Natural killer cell (primary cell): Measurements from ENCODE around the gene LEUTX. TPM values are rescaled to one million over a fixed set of nuclear protein-coding genes. Genes with fewer than 3 reads are reported as not detected.

Experiments
- ATAC-seq, 3 donors: fragments of 150-1000 bp in 2 of 3; fragments of 200-7000 bp in 1 of 3; cut with Tn5 transposase; 1 replicate in 1 of 3; 2 replicates in 2 of 3; pipeline ENCODE4 v1.10.0; 2021; ENCODE audit warnings: mild to moderate bottlenecking in 2 of 3, moderate library complexity in 2 of 3
- DNase-seq, 2 donors: peaks; one replicate each; pipeline versions ENCODE4 v3.0.0 to v3.0.0-alpha.2; 2013 to 2021; ENCODE audit warnings: mixed read lengths in 1 of 2
- H3K27ac ChIP-seq: one replicate; pipeline ENCODE4 v1.5.1; 2013; ENCODE audit warnings: mild to moderate bottlenecking, low read length
- H3K27me3 ChIP-seq: one replicate; pipeline ENCODE4 v1.6.1; 2013; ENCODE audit warnings: low read length; ENCODE audit not compliant: control insufficient read depth, insufficient read depth
- H3K36me3 ChIP-seq: one replicate; pipeline ENCODE4 v1.6.1; 2013; ENCODE audit warnings: low read length; ENCODE audit not compliant: control insufficient read depth, insufficient read depth
- H3K4me1 ChIP-seq: one replicate; pipeline ENCODE4 v1.6.1; 2013; ENCODE audit warnings: low read length; ENCODE audit not compliant: control insufficient read depth, insufficient read depth
- H3K4me3 ChIP-seq: one replicate; pipeline ENCODE4 v1.5.1; 2013; ENCODE audit warnings: low read length
- H3K9me3 ChIP-seq: one replicate; pipeline ENCODE4 v1.6.1; 2013; ENCODE audit warnings: low read length; ENCODE audit not compliant: control insufficient read depth, insufficient read depth
- H3K27ac Mint-ChIP-seq, 2 donors: one replicate each; pipeline ENCODE4 v1.8.0; 2022; ENCODE audit warnings: mild to moderate bottlenecking in 2 of 2, mixed read lengths in 2 of 2, moderate library complexity in 1 of 2
- H3K27me3 Mint-ChIP-seq, 2 donors: one replicate each; pipeline ENCODE4 v1.8.0; 2022; ENCODE audit warnings: low read depth in 2 of 2, mixed read lengths in 2 of 2
- H3K36me3 Mint-ChIP-seq: one replicate; pipeline ENCODE4 v1.8.0; 2022; ENCODE audit warnings: mixed read lengths
- H3K4me1 Mint-ChIP-seq, 2 donors: one replicate each; pipeline ENCODE4 v1.8.0; 2022; ENCODE audit warnings: mixed read lengths in 2 of 2
- H3K4me3 Mint-ChIP-seq: one replicate; pipeline ENCODE4 v1.8.0; 2022; ENCODE audit warnings: mild to moderate bottlenecking, moderate library complexity, mixed read lengths
- H3K9me3 Mint-ChIP-seq, 2 donors: one replicate each; pipeline ENCODE4 v1.8.0; 2022; ENCODE audit warnings: mixed read lengths in 2 of 2
- WGBS: methylation state at CpG from one replicate; pipeline ENCODE4 v1.1.7; 2013; ENCODE audit warnings: missing lambda C conversion rate; ENCODE audit not compliant: insufficient coverage; 5-methylcytosine and 5-hydroxymethylcytosine counted together
- intact Hi-C: fragments of 100-400 bp; cut with micrococcal nuclease; formaldehyde crosslinking; loops from one replicate; pipeline ENCODE4 v1.14.2; 2022
- total RNA-seq, 4 donors: library from RNA; stranded (reverse); fragments of 120-200 nt in 1 of 4; gene quantifications; one replicate each; pipeline versions ENCODE4 v1.2.3 to v1.2.4, GENCODE V29; 2013 to 2022
- TF ChIP-seq, protein P1 (sequence below): fragments of 200-600 bp; IDR thresholded peaks from one replicate; pipeline ENCODE4 v1.8.0; 2022; ENCODE audit warnings: antibody characterized with exemption

The LEUTX gene
- total RNA-seq, 3 donors from 2014 or later (not counting 1 experiment from before 2014, with no cell fraction given), result not detected

DNA sequence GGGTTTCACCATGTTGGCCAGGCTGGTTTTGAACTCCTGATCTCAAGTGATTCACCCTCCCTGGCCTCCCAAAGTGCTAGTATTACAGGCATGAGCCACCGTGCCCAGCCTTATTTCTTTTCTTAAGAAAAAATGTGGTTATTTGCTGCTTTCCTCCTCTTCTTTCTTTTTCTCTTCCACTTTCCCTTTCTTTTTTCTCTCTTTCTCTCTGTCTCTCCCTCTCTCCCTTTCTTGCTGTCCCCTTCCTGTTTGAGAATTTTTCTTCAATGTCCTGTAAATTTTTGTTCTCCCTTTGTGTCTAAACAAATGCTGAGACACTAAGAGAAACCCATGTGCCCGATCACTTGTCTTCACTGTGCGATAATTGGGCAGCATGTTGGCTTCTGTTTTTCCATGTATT is 2.2 kb downstream of the LEUTX start:
- whole genome bisulfite sequencing, result 86% methylated on average over 3 of the region's 3 CpGs
- H3K27ac Mint-ChIP-seq, result no peak overlapping the region
- Histone ChIP-seq H3K36me3 (no peaks in the 10 kb centered on the region), H3K27ac (no peak overlapping the region), H3K4me3 (no peak overlapping the region), H3K4me1 (no peaks in the 10 kb centered on the region), H3K9me3 (no peaks in the 10 kb centered on the region), H3K27me3 (no peaks in the 10 kb centered on the region)
- no peaks in the 10 kb centered on the region for H3K36me3 Mint-ChIP-seq
- ATAC-seq, result no peak
- intact Hi-C loops, result no loop called here
- no peaks in the 10 kb centered on the region for H3K9me3 Mint-ChIP-seq
- no peaks in the 10 kb centered on the region for H3K4me1 Mint-ChIP-seq
- TF ChIP-seq, protein P1, sequence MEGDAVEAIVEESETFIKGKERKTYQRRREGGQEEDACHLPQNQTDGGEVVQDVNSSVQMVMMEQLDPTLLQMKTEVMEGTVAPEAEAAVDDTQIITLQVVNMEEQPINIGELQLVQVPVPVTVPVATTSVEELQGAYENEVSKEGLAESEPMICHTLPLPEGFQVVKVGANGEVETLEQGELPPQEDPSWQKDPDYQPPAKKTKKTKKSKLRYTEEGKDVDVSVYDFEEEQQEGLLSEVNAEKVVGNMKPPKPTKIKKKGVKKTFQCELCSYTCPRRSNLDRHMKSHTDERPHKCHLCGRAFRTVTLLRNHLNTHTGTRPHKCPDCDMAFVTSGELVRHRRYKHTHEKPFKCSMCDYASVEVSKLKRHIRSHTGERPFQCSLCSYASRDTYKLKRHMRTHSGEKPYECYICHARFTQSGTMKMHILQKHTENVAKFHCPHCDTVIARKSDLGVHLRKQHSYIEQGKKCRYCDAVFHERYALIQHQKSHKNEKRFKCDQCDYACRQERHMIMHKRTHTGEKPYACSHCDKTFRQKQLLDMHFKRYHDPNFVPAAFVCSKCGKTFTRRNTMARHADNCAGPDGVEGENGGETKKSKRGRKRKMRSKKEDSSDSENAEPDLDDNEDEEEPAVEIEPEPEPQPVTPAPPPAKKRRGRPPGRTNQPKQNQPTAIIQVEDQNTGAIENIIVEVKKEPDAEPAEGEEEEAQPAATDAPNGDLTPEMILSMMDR, result no peak
- DNase-seq, result no peak
- no peak overlapping the region for H3K4me3 Mint-ChIP-seq
- H3K27me3 Mint-ChIP-seq, result peaks cover 35 to 47% of the 10 kb centered on the region in 2 donors

DNA sequence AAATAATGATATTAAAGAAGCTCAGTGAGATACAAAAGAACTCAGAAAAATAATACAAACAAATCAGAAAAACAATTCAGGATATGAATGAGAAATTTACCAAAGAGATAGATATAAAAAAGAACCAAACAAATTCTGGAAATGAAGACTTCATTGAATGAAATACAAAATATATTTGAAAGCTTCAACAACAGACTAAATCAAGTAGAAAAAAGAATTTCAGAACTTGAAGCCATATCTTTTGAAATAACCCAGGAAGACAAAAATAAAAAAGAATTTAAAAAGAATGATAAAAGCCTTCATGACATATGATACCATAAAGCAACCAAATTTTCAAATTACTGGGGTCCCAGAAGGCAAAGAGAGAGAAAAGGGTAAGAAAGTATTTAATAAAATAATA is 9.6 kb downstream of the LEUTX start:
- H3K4me1 Mint-ChIP-seq, result no peaks in the 10 kb centered on the region
- Histone ChIP-seq H3K36me3 (no peaks in the 10 kb centered on the region), H3K27me3 (no peaks in the 10 kb centered on the region), H3K27ac (no peak overlapping the region), H3K4me1 (peaks cover 3% of the 10 kb centered on the region), H3K4me3 (no peak overlapping the region), H3K9me3 (peaks cover 11% of the 10 kb centered on the region)
- H3K36me3 Mint-ChIP-seq, result peaks cover 7% of the 10 kb centered on the region
- H3K4me3 Mint-ChIP-seq, result no peak overlapping the region
- intact Hi-C loops, result no loop called here
- TF ChIP-seq, protein P1, result no peak
- DNase-seq (no peak), ATAC-seq (no peak)
- no peak overlapping the region for H3K27ac Mint-ChIP-seq
- H3K9me3 Mint-ChIP-seq, result peaks cover 0 to 5% of the 10 kb centered on the region in 2 donors
- peaks cover 29 to 36% of the 10 kb centered on the region in 2 donors for H3K27me3 Mint-ChIP-seq

DNA sequence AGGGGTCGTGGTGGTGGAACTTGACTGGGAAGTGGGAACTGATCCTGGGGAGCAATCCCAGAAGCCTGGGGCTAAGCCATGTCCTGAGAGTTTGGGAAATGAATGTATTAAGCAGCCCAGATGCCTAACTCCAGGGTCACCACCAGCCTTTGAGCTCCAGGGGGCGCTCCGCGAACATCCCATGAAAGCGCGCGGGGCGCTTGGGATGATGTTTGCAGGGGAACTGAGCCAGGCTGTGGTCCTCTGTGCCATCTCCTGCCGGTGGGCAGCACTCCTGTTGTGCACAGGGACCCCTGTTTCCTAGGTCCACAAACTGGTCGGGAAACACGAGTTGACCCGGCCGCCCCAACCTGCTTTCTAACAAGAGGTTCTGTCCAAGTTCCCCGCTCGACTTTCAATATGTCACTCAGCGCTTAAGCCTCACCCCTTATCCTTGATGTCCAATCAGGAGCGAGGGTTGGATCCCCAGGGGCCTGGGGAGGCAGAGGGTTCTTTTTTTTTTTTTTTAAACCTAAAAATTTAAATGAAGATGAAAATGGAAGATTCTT is 14.4 kb downstream of the LEUTX start:
- H3K9me3 ChIP-seq, result peaks cover 5% of the 10 kb centered on the region
- H3K27me3 ChIP-seq, result no peaks in the 10 kb centered on the region
- peaks cover 9% of the 10 kb centered on the region for H3K4me1 ChIP-seq
- Mint-ChIP-seq H3K9me3 (peaks cover 0 to 3% of the 10 kb centered on the region in 2 donors), H3K4me1 (peaks cover 0 to 5% of the 10 kb centered on the region in 2 donors), H3K36me3 (peaks cover 4% of the 10 kb centered on the region), H3K27me3 (peaks cover 14 to 18% of the 10 kb centered on the region in 2 donors), H3K27ac (no peak overlapping the region), H3K4me3 (peak overlapping the region; percentile 68)
- H3K36me3 ChIP-seq, result no peaks in the 10 kb centered on the region
- intact Hi-C loops, result loop anchor here (1.0 kb wide), 2 partner anchors 51 to 177 kb away; no protein-coding TSS in a partner anchor
- peak; percentile 90 to 96 (median 96) for ATAC-seq
- peak overlapping the region; percentile 45 for H3K4me3 ChIP-seq
- H3K27ac ChIP-seq, result no peak overlapping the region
- peak; percentile 75 to 85 for DNase-seq
- TF ChIP-seq, protein P1, result peak; percentile 94
- 0% methylated on average over 16 of the region's 17 CpGs for WGBS

DNA sequence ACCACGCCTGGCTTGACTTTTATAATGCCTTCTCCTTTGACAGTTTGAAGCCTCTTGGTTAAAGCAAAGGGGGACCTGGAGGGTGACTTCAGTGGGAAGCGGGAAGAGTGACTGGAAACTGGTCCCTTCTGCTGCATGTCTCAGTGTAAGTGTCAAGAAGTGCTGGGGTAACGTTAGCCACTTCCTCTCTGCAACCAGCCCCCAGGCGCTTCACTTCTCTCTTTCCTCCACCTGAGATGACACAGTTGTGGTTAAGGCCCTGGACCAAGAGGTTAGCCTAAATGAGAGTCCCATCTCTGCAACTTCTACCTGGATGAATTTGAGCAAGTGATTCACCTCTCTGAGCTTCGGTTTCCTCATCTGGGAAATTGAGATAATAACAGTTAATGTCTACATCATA is 16.3 kb downstream of the LEUTX start:
- TF ChIP-seq, protein P1, result no peak

More for the DNA sequence above, 16.3 kb downstream of the LEUTX start:
- no peak overlapping the region for H3K27ac ChIP-seq
- intact Hi-C loops, result no loop called here
- H3K4me1 ChIP-seq, result peaks cover 9% of the 10 kb centered on the region
- ATAC-seq (no peak), DNase-seq (no peak)
- H3K27ac Mint-ChIP-seq, result no peak overlapping the region
- H3K4me3 ChIP-seq, result no peak overlapping the region
- no peaks in the 10 kb centered on the region for H3K36me3 ChIP-seq
- 26% methylated on average over 5 of the region's 5 CpGs for WGBS
- H3K4me1 Mint-ChIP-seq, result peaks cover 0 to 5% of the 10 kb centered on the region in 2 donors
- no peak overlapping the region for H3K4me3 Mint-ChIP-seq
- H3K27me3 Mint-ChIP-seq, result peaks cover 7 to 15% of the 10 kb centered on the region in 2 donors
- H3K9me3 ChIP-seq, result no peaks in the 10 kb centered on the region
- H3K27me3 ChIP-seq, result no peaks in the 10 kb centered on the region
- no peaks in the 10 kb centered on the region for H3K9me3 Mint-ChIP-seq
- H3K36me3 Mint-ChIP-seq, result no peaks in the 10 kb centered on the region
